HG03565 (cell line): ENCODE measurements around the gene GPC6.

Experiments used
- ATAC-seq: cut with Tn5 transposase; IDR thresholded peaks from one replicate; pipeline ENCODE4 v1.9.1; 2021; ENCODE audit warnings: mild to moderate bottlenecking, moderate library complexity; ENCODE audit not compliant: unreplicated experiment

The GPC6 gene

DNA sequence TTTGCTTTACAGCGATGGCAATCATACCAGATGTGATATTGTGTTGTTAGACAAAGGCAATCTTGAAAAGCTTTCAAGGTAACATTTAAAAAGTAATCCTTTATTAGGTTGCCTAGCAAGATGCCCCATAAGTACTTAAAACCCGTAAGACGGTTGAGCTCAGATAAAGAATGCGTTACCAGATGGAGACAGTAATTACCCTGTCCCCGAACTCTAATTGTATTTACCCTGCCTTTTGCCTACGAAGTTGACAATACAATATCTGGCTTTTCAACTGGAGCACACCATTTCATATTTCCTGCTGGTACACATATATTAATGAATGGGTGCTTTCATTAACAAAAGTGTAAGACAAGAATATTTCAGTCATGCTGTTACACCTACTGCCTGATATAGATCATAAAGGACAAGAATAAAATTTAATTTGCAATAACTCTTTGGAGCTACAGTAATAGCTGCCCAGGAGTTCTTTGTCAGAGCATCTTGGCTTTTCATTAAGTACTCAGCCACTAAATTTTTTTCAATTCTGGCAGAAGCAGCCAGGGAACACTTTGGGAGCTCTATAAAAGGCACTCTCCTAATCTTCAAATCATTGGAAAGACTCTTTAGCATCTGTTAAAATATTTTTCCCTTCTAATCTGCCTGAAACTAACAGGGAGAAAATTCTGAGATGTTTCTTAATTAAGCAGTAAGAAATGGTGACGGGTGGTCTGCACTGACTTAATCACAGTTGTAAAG lies 1189.1 kb downstream of the GPC6 start:
- ATAC-seq = no peak

DNA sequence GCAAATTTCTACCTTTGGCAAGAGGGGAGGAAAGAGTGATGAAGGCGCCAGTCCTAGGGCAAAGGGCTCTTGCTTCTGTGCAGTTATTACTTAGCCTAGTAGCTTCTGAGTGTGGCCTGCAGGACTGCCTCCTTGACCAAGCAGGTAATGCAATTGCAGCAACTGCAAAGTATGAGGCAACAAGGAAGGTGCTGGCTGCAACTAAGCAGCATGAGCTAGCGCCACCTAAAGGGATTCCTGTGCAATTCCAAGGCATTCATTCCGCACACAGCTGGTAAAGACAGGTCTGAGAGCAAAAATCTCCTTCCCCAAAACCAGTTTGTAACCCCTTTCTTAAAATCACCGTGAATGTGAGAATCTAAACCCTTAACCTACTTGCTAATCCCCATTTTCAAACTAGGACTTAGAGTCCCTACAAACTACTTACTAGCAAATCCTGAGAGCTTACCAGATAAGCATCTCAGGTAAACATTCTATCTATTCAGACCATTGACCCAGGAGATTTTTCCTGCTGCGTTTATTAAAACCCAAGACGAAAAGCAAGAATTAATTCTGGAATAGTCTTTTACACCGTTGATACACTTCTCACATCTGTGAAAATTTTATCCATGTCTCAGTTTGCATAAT lies 1190.0 kb downstream of the GPC6 start:
- ATAC-seq = no peak

DNA sequence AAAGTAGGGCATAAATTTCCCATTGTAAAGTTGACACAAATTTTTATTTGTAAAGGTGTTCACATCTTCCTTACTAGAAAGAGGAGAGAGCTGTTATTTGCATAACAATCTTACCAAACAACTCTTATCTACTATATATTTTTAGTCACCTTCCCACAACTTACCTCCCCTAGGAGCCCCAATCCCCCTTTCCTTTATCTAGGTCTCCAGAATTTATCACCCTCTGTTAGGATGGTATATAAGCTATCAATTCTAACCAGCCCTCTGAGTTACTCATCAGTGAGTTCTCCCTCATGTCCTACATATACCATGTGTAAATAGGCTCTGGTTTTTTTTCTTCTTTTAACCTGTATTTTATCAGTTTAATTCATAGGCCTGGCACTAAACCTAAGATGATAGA lies 1190.7 kb downstream of the GPC6 start:
- no peak for ATAC-seq

DNA sequence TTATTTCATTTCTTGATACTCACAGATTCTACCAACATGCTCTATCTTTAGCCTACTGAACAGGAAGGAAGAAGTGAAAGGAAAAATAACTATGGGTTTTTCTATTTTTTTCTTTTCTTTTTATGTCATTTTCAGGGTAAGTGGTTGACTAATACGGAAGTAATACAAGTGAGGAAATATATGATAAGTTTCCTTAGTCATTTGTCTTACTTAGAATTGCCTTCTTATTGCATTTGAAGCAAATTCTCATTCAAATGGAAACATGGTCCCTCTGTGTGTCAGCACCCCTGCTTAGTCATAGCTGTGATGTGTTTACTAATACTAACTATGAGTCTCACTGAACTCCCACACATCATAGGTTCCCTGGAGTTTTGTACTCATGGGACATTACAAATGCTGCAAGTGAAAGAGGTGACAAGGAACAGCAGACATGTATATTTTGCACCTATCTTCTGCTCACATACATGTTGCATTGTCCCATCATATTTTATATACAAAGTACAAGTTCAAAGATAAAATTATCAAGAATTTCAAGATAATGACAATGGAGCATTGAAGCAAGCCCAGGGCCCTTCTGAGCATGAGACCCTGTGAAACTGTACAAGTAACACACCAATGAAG lies 1192.8 kb downstream of the GPC6 start:
- ATAC-seq = peak; percentile 63

DNA sequence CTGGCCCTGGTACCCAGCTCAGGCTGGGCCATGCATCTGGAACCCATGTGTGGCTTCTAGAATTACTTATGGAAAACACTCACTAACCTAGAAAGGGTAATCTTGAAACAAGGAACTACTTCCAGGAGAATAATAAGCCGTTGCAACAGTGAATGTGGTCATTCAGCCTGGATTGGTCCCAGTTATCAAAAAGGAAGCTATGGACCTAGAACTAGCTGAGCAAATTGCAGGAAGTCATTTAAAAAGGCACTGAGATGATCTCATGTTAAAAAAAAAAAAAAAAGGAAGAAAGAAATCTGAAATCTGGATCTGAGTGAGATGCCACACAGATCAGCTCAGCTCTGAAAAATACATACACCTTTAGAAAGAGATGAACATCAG lies 1193.3 kb downstream of the GPC6 start:
- ATAC-seq = no peak

DNA sequence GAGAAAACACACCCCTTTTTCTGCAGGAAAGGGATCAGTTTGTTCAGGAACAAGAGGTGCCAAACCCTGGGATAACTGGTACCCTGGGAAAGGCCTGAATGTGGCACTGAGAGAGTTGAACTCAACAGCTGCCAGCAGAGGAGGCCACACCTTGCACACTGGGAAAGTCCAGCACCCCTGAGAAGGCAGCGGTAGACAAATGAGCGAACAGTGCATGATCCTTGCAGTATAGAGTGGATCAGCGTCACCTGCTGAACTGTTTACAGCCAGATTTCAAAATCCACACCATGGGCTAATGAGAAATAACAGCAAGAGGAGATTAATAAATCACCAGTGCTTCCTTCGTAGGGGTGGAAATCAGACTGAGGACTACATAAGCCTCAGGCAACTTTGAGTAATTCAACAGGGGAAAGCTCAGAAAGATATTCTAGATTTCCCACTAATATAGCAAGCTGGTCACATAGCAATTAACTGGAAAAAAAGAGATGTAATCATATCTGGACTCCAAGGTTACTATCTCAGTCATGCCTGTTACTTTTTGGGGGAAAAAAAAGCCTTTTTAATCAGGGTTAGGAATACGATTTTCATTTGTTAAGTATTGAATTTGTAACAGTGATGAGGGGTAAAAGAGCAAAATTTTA lies 1200.8 kb downstream of the GPC6 start:
- ATAC-seq = no peak

DNA sequence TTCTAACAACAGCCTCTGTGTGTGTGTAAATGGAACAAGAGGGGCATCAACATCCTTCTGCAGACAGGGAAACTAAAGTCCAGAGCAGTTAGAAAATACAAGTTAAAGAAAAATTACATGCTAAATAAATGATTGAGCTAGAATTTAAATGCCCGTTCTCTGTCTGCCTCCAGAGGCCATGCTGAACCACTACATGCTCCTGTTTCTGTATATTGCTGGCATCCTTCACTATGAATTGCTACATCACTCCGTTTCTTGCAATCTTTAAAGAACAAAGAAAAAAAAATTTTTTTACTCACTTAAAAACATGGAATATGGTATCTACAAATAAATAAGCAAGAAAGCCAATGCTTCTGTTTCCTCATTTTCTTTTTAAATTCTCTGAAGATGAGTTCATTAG lies 1205.0 kb downstream of the GPC6 start:
- no peak for ATAC-seq

DNA sequence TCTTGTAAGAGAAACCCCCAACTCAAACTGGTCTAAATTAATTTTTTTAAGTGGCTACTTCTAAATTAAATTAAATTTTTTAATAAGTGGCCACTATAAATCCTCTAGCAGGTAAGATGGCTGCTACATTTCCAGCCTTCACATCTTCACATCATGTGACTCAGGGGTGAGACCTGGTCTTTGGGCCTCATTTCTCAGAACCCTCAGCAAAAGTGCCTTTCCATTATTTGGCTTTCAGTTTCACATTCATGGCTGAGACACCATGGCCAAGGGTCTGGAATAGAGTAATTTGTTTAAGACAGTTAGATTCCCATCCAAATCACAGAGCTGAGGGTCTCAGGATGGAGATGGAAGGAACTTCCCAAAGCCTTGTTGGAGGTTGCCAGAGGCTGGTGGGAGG lies 1205.4 kb downstream of the GPC6 start:
- ATAC-seq = no peak

DNA sequence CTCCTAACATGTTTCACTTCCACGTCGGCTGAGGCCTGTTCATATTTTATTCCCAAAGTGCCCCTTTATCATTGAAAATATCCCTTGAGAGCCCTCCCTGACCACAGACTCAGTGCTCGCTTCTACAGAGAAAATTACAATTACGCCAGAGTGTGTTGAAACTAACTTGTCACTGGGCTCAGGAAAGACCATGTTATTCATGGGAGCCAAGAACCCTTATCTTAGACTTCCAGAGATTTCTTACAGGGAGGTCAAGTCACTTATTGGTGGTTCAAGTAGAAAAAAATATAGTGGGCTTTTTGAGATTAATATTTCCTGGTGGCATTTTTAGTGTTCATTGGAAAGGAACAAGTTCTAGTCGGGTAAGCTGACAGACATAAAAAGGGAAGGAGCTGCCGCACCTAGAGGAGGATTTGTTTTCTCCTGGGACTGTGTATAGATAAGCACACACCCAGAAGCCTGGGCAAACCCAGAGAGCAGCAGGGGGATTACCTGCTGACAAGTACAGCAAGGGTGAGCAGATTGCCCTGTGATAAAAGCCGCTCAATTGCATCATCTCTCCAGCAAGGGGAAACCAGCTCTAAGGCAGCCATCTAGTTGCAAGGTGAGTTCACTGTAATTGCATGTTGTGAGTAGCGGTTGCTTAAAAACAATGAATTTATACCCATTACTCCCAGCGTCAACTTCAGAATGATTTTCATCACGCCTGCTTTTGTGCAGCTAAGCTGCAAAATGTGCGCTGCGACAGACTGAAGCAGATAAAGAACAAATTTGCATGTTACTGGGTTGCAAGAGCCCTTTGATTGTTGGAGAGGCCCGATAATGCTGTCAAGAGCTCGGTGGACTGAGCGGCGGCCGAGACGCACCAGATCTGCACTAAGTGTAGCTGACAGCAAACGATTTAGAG lies 1206.7 kb downstream of the GPC6 start:
- peak; percentile 81 for ATAC-seq

DNA sequence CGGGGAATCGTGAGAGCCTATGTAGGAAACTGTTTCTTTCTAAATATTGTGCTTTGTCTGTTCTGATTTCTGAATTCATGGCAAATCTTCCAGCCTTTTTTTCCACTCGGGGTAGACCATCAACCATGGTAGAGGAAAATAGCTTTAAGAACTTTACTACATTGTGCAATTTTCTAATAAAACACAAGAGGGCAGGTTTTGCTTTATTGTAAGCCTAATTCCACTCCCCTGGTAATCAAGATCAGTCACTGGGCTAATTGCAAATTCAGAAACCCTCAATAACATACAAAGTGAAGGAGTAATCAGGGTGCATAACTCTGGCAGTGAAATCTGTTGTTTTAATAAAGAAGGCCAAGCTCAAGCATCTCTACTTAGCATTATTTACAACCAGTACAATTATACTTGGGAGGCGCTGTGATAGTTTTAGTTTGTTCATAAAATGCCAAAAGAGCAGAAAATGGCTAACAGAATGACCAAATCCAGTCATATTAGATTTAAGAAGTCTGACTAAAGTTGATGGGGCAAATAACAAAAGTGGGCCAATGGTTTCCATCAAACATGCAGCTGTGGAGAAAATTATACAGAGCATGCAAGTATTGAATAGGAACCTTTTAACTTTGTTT lies 1209.1 kb downstream of the GPC6 start:
- ATAC-seq = peak; percentile 52

DNA sequence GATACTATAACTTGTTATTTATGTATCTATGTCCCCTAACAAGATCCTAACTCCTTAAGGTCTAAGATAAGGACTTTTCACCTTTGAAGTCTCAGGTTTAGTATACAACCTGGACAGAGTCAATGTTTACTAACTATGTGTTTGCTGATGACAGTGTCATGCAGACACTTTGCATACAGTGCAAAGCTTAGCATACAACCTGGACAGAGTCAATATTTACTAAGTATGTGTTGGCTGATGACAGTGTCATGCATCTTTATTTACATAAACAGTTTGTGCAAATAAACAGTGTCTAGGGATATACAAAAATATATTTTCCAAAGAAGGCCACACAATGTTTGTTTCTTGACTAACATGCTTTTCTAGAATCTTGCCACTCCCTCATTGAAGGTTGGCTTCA lies 1218.2 kb downstream of the GPC6 start:
- ATAC-seq = no peak

DNA sequence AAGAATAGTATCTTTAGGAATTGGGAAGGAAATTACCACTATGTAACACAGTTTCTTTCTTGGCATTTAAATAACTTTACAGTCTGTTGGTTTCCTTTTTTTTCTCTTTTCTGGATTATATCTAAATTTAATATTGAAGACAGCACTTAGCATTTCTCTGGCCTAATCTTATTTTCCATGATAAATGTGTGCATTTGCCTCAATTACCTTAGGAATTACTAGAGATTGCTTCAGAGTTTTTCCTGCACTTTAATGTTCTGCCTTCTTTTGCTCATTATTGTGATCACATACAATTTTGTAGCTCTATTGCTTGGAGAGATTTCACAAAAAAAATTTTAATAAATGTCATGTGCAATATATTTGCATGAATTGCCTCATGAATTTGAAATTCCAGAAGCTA lies 1227.7 kb downstream of the GPC6 start:
- no peak for ATAC-seq

DNA sequence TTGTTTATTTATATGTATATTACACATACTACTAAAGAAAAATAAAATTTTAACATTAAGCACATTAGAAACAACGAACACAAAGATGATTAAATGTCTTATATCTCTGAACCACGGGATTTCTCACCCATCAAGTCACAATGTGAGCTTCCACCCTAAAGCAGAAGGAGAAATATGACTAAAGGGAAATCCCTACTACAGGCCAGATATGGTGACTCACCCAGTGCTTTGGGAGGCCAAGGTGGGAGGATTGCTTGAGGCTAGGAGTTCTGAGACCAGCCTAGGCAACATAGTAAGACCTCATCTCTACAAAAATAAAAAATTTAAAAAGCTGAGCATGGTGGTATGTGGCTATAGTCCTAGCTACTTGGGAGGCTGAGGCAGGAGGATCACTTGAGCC lies 1228.3 kb downstream of the GPC6 start:
- no peak for ATAC-seq

DNA sequence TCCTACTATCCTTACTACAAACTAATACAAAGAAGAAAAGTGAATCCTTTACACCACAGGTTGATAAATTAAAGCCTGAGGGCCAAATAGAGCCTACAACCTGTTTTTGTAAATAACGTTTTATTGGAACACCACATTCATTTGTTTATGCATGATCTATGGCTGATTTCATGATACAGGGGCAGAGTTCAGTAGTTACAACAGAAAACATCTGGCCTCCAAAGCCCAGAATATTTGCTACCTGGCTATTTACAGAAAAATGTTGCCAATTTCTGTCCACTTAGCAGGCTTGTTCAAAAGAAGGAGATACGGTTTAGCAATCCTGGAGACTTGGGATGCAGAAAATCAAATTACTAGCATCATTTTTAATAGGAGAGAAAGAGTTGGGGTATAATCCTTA lies 1228.8 kb downstream of the GPC6 start:
- ATAC-seq = no peak
